GM12872 (cell line): ENCODE data around the gene CLDN20.

Source experiments
- TF ChIP-seq, protein P1 (sequence below): IDR thresholded peaks from 3 replicates; pipeline ENCODE4 v1.5.1; 2011; ENCODE audit warnings: low read depth, mild to moderate bottlenecking, low read length, moderate library complexity; ENCODE audit not compliant: insufficient read depth

The CLDN20 gene

DNA sequence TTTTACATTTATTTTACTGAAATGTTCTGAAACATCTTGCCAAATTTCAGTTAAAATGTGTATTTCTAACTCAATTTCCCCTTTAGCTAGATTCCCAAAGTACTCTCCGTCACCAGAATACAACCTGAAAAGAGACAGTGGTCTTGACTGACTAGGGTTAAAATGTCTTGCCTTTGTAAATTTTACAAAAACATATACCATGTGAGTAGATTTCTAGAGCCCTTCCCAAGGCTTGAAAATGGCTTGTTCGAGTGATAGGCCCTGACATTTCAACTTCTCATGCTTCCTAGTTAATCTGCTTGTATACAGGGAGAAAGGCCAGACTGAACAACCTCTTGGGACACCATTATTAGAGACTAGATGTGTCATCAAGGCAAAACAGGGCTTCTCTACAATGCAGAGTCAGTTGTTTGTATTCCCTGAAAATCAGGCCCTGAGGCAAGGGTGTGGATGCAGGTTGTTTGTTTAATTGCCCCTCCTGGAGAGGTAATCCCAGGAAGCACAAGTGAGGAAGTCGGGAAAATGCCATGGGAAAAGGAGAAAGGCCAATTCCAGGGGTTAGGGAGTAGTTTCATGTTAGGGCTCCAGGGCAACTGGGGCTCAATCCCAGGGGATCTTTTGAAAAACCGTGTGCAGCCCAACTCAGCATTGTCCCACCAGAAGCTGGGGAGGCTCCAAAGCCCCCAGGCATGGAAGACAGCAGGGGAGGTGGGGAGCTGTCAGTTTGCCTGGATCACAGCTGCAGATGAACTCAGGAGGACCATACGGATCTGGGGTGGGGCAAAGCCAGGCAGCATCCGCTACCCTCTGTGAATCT is 62.1 kb downstream of the CLDN20 start:
- TF ChIP-seq, protein P1, sequence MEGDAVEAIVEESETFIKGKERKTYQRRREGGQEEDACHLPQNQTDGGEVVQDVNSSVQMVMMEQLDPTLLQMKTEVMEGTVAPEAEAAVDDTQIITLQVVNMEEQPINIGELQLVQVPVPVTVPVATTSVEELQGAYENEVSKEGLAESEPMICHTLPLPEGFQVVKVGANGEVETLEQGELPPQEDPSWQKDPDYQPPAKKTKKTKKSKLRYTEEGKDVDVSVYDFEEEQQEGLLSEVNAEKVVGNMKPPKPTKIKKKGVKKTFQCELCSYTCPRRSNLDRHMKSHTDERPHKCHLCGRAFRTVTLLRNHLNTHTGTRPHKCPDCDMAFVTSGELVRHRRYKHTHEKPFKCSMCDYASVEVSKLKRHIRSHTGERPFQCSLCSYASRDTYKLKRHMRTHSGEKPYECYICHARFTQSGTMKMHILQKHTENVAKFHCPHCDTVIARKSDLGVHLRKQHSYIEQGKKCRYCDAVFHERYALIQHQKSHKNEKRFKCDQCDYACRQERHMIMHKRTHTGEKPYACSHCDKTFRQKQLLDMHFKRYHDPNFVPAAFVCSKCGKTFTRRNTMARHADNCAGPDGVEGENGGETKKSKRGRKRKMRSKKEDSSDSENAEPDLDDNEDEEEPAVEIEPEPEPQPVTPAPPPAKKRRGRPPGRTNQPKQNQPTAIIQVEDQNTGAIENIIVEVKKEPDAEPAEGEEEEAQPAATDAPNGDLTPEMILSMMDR: no peak
